Measurements from ENCODE around the gene THRB. TPM values are rescaled to one million over a fixed set of nuclear protein-coding genes. Genes with fewer than 3 reads are reported as not detected.

THRB gene
- total RNA-seq, 1 experiment from 2014 or later: 9.7 TPM

- ChIA-PET POLR2A (ENCODE audit: unreplicated experiment) (no interaction called here), CTCF (no interaction called here)
Observed at GRCh38 chr3:24525557-24525956, 30.9 kb upstream of the THRB start.

GRCh38 chr3:24525022-24525421, 30.4 kb upstream of the THRB start:
- ChIA-PET CTCF (interaction anchor here (0.6 kb wide), 1 partner anchor 11 kb away, joined by 4 read pairs; no protein-coding TSS in a partner anchor), POLR2A (ENCODE audit: unreplicated experiment) (interaction anchor here (0.8 kb wide), 1 partner anchor 28 kb away, joined by 12 read pairs; no protein-coding TSS in a partner anchor)
- intact Hi-C loops (cut with micrococcal nuclease; ENCODE audit: unreplicated experiment): no loop called here
- Histone ChIP-seq H3K36me3 (ENCODE audit: low read depth) (no peaks in the 10 kb centered on the region), H3K27me3 (ENCODE audit: insufficient read depth, low read depth) (no peaks in the 10 kb centered on the region), H4K20me1 (ENCODE audit: insufficient read depth) (no peaks in the 10 kb centered on the region), H3F3A (ENCODE audit: insufficient read depth, low read depth) (peaks cover 19% of the 10 kb centered on the region; the same call in 1 of the 2 replicates), H2AFZ (0 out of 2 replicates have a peak overlapping the region, but pooled peaks have one; percentile 56), H3K27ac (peak overlapping the region; percentile 70), H3K79me2 (ENCODE audit: low read depth) (no peaks in the 10 kb centered on the region), H3K4me3 (peak overlapping the region; percentile 2; the same call in 1 of the 2 replicates), H3K9me3 (ENCODE audit: insufficient read depth, low read depth) (no peaks in the 10 kb centered on the region), H3K9me2 (ENCODE audit: insufficient read depth) (no peaks in the 10 kb centered on the region), H3K4me2 (peak overlapping the region; percentile 58), H3K4me1 (replicated peaks; ENCODE audit: insufficient read depth) (peaks cover 35% of the 10 kb centered on the region)
- DNase-seq: no peak
- TF ChIP-seq CTCF (conservative IDR thresholded peaks at IDR 0.05) (no peak), EZH2 (IDR thresholded peaks at IDR 0.05; ENCODE audit: low read depth) (no peak)
- no TSS peak for BruUV-seq (replicated peaks)

More at GRCh38 chr3:24525557-24525956, 30.9 kb upstream of the THRB start:
- Histone ChIP-seq H3K27ac (no peak overlapping the region), H3F3A (ENCODE audit: insufficient read depth, low read depth) (peaks cover 19% of the 10 kb centered on the region; the same call in 1 of the 2 replicates), H3K4me3 (no peak overlapping the region), H3K9me2 (ENCODE audit: insufficient read depth) (no peaks in the 10 kb centered on the region), H3K9me3 (ENCODE audit: insufficient read depth, low read depth) (no peaks in the 10 kb centered on the region), H4K20me1 (ENCODE audit: insufficient read depth) (no peaks in the 10 kb centered on the region), H3K4me1 (replicated peaks; ENCODE audit: insufficient read depth) (peaks cover 30% of the 10 kb centered on the region), H3K27me3 (ENCODE audit: insufficient read depth, low read depth) (no peaks in the 10 kb centered on the region), H2AFZ (no peak overlapping the region), H3K4me2 (no peak overlapping the region), H3K36me3 (ENCODE audit: low read depth) (no peaks in the 10 kb centered on the region), H3K79me2 (ENCODE audit: low read depth) (no peaks in the 10 kb centered on the region)
- DNase-seq: no peak
- TF ChIP-seq EZH2 (IDR thresholded peaks at IDR 0.05; ENCODE audit: low read depth): no peak
- TF ChIP-seq CTCF (conservative IDR thresholded peaks at IDR 0.05): no peak
- no TSS peak for BruUV-seq (replicated peaks)
- intact Hi-C loops (cut with micrococcal nuclease; ENCODE audit: unreplicated experiment): no loop called here

GRCh38 chr3:24523988-24524727, 29.5 kb upstream of the THRB start:
- no peak for TF ChIP-seq EZH2 (IDR thresholded peaks at IDR 0.05; ENCODE audit: low read depth)
- TF ChIP-seq CTCF (conservative IDR thresholded peaks at IDR 0.05): no peak
- ChIA-PET CTCF (interaction anchor here (0.9 kb wide), 1 partner anchor 29 kb away, joined by 5 read pairs; the partner anchor contains the start of gene THRB), POLR2A (ENCODE audit: unreplicated experiment) (interaction anchor here (0.6 to 0.8 kb wide), 2 partner anchors 29 kb away, joined by 8 to 12 read pairs; no protein-coding TSS in a partner anchor)
- DNase-seq: peak; percentile 17 to 92
- Histone ChIP-seq H3K4me2 (peak overlapping the region; percentile 58), H4K20me1 (ENCODE audit: insufficient read depth) (no peaks in the 10 kb centered on the region), H3K27ac (peak overlapping the region; percentile 70), H3K79me2 (ENCODE audit: low read depth) (no peaks in the 10 kb centered on the region), H3F3A (ENCODE audit: insufficient read depth, low read depth) (peaks cover 19% of the 10 kb centered on the region; the same call in 1 of the 2 replicates), H3K9me3 (ENCODE audit: insufficient read depth, low read depth) (no peaks in the 10 kb centered on the region), H3K4me3 (0 out of 2 replicates have a peak overlapping the region, but pooled peaks have one; percentile 2), H3K4me1 (replicated peaks; ENCODE audit: insufficient read depth) (peaks cover 37% of the 10 kb centered on the region), H3K9me2 (ENCODE audit: insufficient read depth) (no peaks in the 10 kb centered on the region), H2AFZ (peak overlapping the region; percentile 56; the same call in 1 of the 2 replicates), H3K36me3 (ENCODE audit: low read depth) (no peaks in the 10 kb centered on the region), H3K27me3 (ENCODE audit: insufficient read depth, low read depth) (no peaks in the 10 kb centered on the region)
- intact Hi-C loops (cut with micrococcal nuclease; ENCODE audit: unreplicated experiment): loop anchor here (5.0 kb wide), 1 partner anchor 153 kb away; no protein-coding TSS in a partner anchor
- no TSS peak for BruUV-seq (replicated peaks)
